GM12892 (cell line): ENCODE measurements around the gene SPIB.

Source experiments
- POLR2A ChIP-seq: IDR thresholded peaks from 2 replicates; pipeline ENCODE4 v1.6.1; 2011; ENCODE audit warnings: low read depth, low read length, control low read depth
- TAF1 ChIP-seq: IDR thresholded peaks from 2 replicates; pipeline ENCODE4 v1.6.1; 2011; ENCODE audit warnings: low read depth, mild to moderate bottlenecking, control low read depth, low read length, borderline replicate concordance

GRCh38 chr19:50414864-50415660 lies 3.7 kb upstream of the SPIB start:
- no peak for TF ChIP-seq TAF1
- TF ChIP-seq POLR2A = peak; percentile 48; the same call in 1 of the 2 replicates
